Small intestine (tissue), 7 donors: ENCODE results near the gene GPI. TPM values are rescaled to one million over a fixed set of nuclear protein-coding genes. Genes with fewer than 3 reads are reported as not detected.

Experiments
- DNase-seq, 2 donors: peaks; one replicate each; pipeline versions ENCODE4 v3.0.0 to v3.0.0-alpha.2; 2013
- FAIRE-seq: peaks from 2 replicates; lab custom pipeline; 2012; peaks lifted over from hg19 to GRCh38; lab: Jason Lieb, UNC
- H3K27ac ChIP-seq, 3 donors: one replicate each; pipeline ENCODE4 v1.5.1; 2013; ENCODE audit warnings: low read length in 2 of 3, mild to moderate bottlenecking in 2 of 3, control low read depth in 1 of 3, inconsistent platforms in 1 of 3, low read depth in 1 of 3, moderate library complexity in 1 of 3
- H3K27me3 ChIP-seq, 3 donors: one replicate each; pipeline ENCODE4 v1.6.1; 2013; ENCODE audit warnings: low read length in 3 of 3, inconsistent platforms in 1 of 3; ENCODE audit not compliant: control insufficient read depth in 3 of 3, insufficient read depth in 3 of 3
- H3K36me3 ChIP-seq, 3 donors: one replicate each; pipeline ENCODE4 v1.6.1; 2013; ENCODE audit warnings: low read length in 3 of 3, inconsistent platforms in 1 of 3, low read depth in 1 of 3, mild to moderate bottlenecking in 1 of 3, moderate library complexity in 1 of 3; ENCODE audit not compliant: control insufficient read depth in 3 of 3, insufficient read depth in 2 of 3
- H3K4me1 ChIP-seq, 3 donors: one replicate each; pipeline ENCODE4 v1.6.1; 2013; ENCODE audit warnings: low read length in 2 of 3, inconsistent platforms in 1 of 3, low read depth in 1 of 3, mild to moderate bottlenecking in 1 of 3, moderate library complexity in 1 of 3; ENCODE audit not compliant: control insufficient read depth in 3 of 3, insufficient read depth in 2 of 3
- H3K4me3 ChIP-seq, 3 donors: one replicate each; pipeline ENCODE4 v1.5.1; 2013; ENCODE audit warnings: low read length in 3 of 3, control low read depth in 1 of 3, inconsistent platforms in 1 of 3, low read depth in 1 of 3, mild to moderate bottlenecking in 1 of 3, moderate library complexity in 1 of 3
- H3K9me3 ChIP-seq, 2 donors: one replicate each; pipeline ENCODE4 v1.6.1; 2013; ENCODE audit warnings: low read depth in 1 of 2, low read length in 1 of 2; ENCODE audit not compliant: control insufficient read depth in 2 of 2, insufficient read depth in 1 of 2
- WGBS, 3 donors: extraction: QIAGEN DNeasy Blood & Tissue Kit; methylation state at CpG; one replicate each; pipeline ENCODE4 v1.1.7; 2013; 5-methylcytosine and 5-hydroxymethylcytosine counted together
- polyA plus RNA-seq, 4 donors: library from polyadenylated mRNA; stranded (reverse) in 3 of 4; unstranded in 1 of 4; fragments of 200-250 nt in 3 of 4; fragments of 120-200 nt in 1 of 4; gene quantifications; one replicate each; pipeline versions ENCODE4 v1.2.1 to v1.2.3, GENCODE V29; 2013
- donor health status: healthy with polysubstance abuse.
- donor health status: control.
- donor health status: control.
- donor health status: Bipolar disorder and iron deficiency.
- donor health status: healthy.

GPI gene
- polyA plus RNA-seq, 4 donors, result 98.6 to 199 (median 125) TPM

DNA sequence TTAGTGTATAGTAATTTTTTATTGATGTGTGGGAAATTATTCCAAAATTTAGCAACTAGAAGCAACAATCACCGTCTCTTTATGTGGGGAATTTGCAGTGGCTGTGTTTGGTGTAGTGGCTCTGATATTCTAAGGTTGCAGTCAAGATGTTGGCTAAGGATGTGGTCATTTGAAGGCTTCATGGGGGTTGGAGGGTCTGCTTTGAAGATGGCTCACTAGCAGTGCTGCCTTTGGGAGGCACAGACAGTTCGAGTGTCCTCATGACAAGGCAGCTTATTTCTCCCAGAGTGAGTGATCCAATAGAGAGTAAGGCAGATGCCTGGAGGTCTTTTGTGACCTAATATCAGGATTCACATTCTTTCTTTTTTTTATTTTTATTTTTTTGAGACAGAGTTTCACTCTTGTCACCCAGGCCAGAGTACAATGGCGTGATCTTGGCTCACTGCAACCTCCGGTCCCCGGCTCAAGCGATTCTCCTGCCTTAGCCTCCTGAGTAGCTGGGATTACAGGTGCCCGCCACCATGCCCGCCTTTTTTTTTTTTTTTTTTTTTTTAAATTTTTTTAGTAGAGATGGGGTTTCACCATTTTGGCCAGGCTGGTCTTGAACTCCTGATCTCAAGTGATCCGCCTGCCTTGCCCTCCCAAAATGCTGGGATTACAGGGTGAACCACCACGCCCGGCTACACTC is 8.7 kb downstream of the GPI start:
- no peaks in the 10 kb centered on the region for H3K4me1 ChIP-seq
- FAIRE-seq, result no peak
- WGBS, 3 donors, result 93 to 97% (median 96%) methylated on average over 11 of the region's 11 CpGs
- H3K27ac ChIP-seq, result no peak overlapping the region
- no peaks in the 10 kb centered on the region for H3K27me3 ChIP-seq
- H3K4me3 ChIP-seq, result no peak overlapping the region
- H3K36me3 ChIP-seq, result peaks cover 17 to 76% (median 22%) of the 10 kb centered on the region in 3 donors
- no peak for DNase-seq
- no peaks in the 10 kb centered on the region for H3K9me3 ChIP-seq

GRCh38 chr19:34375598-34375997 is 10.6 kb downstream of the GPI start:
- WGBS, 3 donors, result 85 to 88% (median 86%) methylated on average over 8 of the region's 8 CpGs
- no peaks in the 10 kb centered on the region for H3K9me3 ChIP-seq
- H3K27ac ChIP-seq, result no peak overlapping the region
- DNase-seq (no peak), FAIRE-seq (no peak)
- no peak overlapping the region for H3K4me3 ChIP-seq
- no peaks in the 10 kb centered on the region for H3K27me3 ChIP-seq
- H3K4me1 ChIP-seq, result no peaks in the 10 kb centered on the region
- H3K36me3 ChIP-seq, result peaks cover 21 to 74% (median 37%) of the 10 kb centered on the region in 3 donors

DNA sequence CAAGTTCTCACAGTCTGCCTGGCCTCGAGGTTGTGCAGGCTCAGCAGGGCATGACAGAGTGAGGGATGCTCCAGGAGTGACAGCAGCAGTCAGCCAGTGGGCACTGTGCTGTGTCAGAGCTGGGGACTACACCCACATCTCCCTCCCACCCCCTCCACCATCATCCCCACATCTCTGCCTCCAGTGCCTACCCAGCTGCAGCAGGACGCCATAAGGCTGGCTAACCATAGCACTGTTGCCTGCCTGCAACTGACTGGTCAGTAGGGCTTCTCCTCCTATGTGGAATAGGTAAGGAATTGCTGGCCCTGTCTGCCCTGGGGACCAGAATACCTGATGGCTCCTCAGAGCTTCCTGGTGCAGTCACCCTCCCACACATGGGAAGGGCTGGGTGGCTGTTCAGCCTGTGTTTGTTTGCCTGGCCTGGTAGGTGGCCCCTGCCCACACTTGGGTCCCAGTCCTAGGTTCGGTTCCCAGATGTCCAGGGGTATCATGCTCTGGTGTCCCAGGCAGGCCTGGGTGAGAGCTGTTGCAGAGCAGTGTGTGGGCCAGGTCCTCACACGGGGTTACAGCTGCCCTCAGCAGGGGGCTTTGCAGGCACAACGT is 15.7 kb downstream of the GPI start:
- 93 to 97% (median 96%) methylated on average over 4 to 5 of the region's 5 CpGs for WGBS, 3 donors
- Histone ChIP-seq H3K4me3 (no peak overlapping the region), H3K36me3 (peaks cover 16 to 92% (median 48%) of the 10 kb centered on the region in 3 donors), H3K9me3 (no peaks in the 10 kb centered on the region), H3K27me3 (no peaks in the 10 kb centered on the region), H3K4me1 (no peaks in the 10 kb centered on the region), H3K27ac (no peak overlapping the region)
- no peak for FAIRE-seq
- no peak for DNase-seq

DNA sequence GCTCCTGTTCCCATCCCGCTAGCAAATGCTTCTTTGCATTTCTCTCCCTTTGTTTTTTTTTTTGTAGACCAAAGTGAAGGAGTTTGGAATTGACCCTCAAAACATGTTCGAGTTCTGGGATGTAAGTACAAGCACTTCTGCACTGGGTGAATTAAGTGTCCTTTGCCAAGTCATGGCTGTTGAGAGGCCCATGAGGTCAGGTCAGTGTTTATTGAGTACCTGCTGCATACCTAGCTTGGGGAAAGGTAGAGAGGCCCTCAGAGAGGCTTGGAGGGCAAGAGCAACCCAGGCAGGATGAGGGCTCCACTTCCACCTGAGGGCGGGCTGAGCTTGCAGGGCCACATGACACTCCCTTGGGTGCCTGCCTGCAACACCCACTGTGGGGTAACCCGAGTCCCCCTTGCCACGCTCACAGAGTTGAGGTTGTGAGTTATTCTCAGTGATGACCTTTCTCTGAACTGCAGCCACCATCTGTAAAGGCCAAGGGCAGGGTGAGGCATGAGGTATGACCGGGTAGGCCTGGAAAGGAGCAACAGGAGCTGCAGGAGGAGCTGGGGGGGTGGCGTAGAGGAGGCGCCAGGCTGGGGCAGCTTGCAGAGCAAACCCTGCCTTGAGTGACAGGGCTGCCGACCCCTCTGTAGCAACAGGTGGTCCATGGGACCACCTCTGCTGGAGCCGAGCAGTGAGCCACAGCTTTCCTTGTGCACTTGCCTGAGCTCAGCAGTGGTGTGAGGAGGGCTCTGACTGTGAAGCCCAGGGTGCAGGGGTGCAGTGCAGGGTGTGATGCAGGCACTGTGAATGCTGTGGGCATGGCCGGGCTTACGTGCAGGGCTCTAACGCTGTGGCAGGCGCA is 16.6 kb downstream of the GPI start:
- Histone ChIP-seq H3K27me3 (no peaks in the 10 kb centered on the region), H3K36me3 (peaks cover 16 to 92% (median 46%) of the 10 kb centered on the region in 3 donors)
- 95 to 96% (median 95%) methylated on average over 14 of the region's 14 CpGs for WGBS, 3 donors

GRCh38 chr19:34382471-34382870 is 17.5 kb downstream of the GPI start:
- Histone ChIP-seq H3K4me1 (no peaks in the 10 kb centered on the region), H3K27ac (no peak overlapping the region), H3K4me3 (no peak overlapping the region), H3K36me3 (peaks cover 15 to 95% (median 42%) of the 10 kb centered on the region in 3 donors), H3K27me3 (no peaks in the 10 kb centered on the region), H3K9me3 (no peaks in the 10 kb centered on the region)
- FAIRE-seq, result no peak
- 97 to 98% (median 98%) methylated on average over 4 of the region's 4 CpGs for WGBS, 3 donors
- DNase-seq, result no peak

More for the DNA sequence above, 16.6 kb downstream of the GPI start:
- H3K9me3 ChIP-seq, result no peaks in the 10 kb centered on the region
- no peak for DNase-seq
- FAIRE-seq, result no peak
- H3K27ac ChIP-seq, result no peak overlapping the region
- no peak overlapping the region for H3K4me3 ChIP-seq
- H3K4me1 ChIP-seq, result no peaks in the 10 kb centered on the region

- FAIRE-seq (no peak), DNase-seq (no peak)
- no peaks in the 10 kb centered on the region for H3K9me3 ChIP-seq
- no peaks in the 10 kb centered on the region for H3K4me1 ChIP-seq
- H3K27me3 ChIP-seq, result no peaks in the 10 kb centered on the region
- H3K36me3 ChIP-seq, result peaks cover 10 to 94% (median 36%) of the 10 kb centered on the region in 3 donors
- no peak overlapping the region for H3K27ac ChIP-seq
- H3K4me3 ChIP-seq, result no peak overlapping the region
- WGBS, 3 donors, result 96 to 100% (median 99%) methylated on average over 5 of the region's 5 CpGs
Observed at GRCh38 chr19:34383599-34383998, 18.6 kb downstream of the GPI start.

GRCh38 chr19:34386645-34387445 is 21.8 kb downstream of the GPI start:
- Histone ChIP-seq H3K4me3 (no peak overlapping the region), H3K4me1 (no peaks in the 10 kb centered on the region), H3K27me3 (no peaks in the 10 kb centered on the region), H3K9me3 (peaks cover 0 to 22% of the 10 kb centered on the region in 2 donors), H3K27ac (no peak overlapping the region), H3K36me3 (peaks cover 2 to 96% (median 33%) of the 10 kb centered on the region in 3 donors)
- DNase-seq, result no peak
- FAIRE-seq, result no peak
- WGBS, 3 donors, result 89 to 95% (median 95%) methylated on average over 9 of the region's 9 CpGs

GRCh38 chr19:34387446-34387810 is 22.4 kb downstream of the GPI start:
- Histone ChIP-seq H3K4me1 (no peaks in the 10 kb centered on the region), H3K27ac (no peak overlapping the region), H3K27me3 (no peaks in the 10 kb centered on the region), H3K36me3 (peaks cover 2 to 94% (median 37%) of the 10 kb centered on the region in 3 donors), H3K4me3 (no peak overlapping the region), H3K9me3 (peaks cover 0 to 24% of the 10 kb centered on the region in 2 donors)
- DNase-seq (no peak), FAIRE-seq (no peak)
- WGBS, 3 donors, result 97 to 100% (median 100%) methylated on average over 1 of the region's 1 CpG
